Adipose tissue (tissue), 3 donors: ENCODE results near the gene BICRA. TPM values are rescaled to one million over a fixed set of nuclear protein-coding genes. Genes with fewer than 3 reads are reported as not detected.

ENCODE experiments used
- H3K27ac ChIP-seq: one replicate; pipeline ENCODE4 v1.5.1; 2013; ENCODE audit warnings: low read depth, low read length
- WGBS, 3 donors: extraction: QIAGEN DNeasy Blood & Tissue Kit; methylation state at CpG; one replicate each; pipeline ENCODE4 v1.1.7; 2013; 5-methylcytosine and 5-hydroxymethylcytosine counted together
- polyA plus RNA-seq, 3 donors: library from polyadenylated mRNA; stranded (reverse); fragments of 200-250 nt; gene quantifications; one replicate each; pipeline ENCODE4 v1.2.3, GENCODE V29; 2013
- donor health status: healthy with polysubstance abuse.
- donor health status: Bipolar disorder and iron deficiency.
- donor health status: healthy.

The BICRA gene
- polyA plus RNA-seq, 3 donors = 3.1 to 6.2 (median 4.2) TPM

DNA sequence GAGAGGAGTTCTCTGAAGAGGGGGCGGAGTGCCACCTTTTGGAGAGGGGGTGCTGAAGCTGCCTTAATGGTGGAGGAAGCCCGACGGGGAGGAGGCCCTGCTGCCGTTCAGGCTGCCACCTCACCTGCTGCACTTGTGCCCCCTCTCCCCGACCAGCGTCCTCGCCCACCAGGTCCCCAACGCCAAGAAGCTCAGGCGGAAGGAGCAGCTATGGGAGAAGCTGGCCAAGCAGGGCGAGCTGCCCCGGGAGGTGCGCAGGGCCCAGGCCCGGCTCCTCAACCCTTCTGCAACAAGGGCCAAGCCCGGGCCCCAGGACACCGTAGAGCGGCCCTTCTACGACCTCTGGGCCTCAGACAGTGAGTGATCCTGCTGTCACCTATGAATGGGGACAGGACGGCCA, 141.8 kb downstream of the BICRA start:
- H3K27ac ChIP-seq = no peak overlapping the region
- 92 to 95% (median 94%) methylated on average over 17 to 18 of the region's 18 CpGs for WGBS, 3 donors

DNA sequence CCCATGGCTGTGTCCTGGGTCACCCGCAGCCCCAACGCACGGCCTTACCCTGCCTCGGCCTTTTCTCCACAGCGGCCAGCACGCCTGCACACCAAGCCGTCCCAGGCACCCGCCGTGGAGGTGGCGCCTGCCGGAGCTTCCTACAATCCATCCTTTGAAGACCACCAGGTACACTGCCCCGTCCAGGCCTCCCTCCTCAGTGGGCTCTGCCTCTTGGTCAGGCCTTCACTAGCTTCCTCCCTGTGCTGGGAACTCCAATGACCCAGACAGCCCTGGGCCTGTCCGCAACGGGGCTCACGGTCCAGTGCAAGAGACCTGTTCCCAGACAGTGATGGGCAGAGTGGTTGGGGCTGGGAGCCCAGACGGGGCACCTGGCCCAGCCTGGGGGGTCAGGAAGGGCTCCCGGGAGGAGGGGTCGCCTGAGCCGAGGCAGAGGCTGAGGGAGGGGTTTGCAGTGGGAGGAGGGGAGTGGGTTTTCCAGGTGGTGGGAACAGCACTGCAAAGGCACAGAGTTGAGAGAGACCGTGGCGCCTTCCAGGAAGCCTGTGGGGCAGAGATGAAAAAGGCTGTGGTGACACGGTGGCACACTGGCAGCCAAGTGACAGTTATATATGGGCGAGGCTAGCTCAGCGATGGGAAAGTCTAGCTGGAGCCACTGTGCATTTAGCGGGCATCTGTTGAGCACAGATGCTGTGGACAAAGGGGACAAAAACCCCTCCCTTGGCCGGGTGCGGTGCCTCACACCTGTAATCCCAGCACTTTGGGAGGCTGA, 143.7 kb downstream of the BICRA start:
- WGBS, 3 donors = 84 to 90% (median 87%) methylated on average over 27 of the region's 27 CpGs

More for the DNA sequence above, 143.7 kb downstream of the BICRA start:
- H3K27ac ChIP-seq = no peak overlapping the region

Other genes with a start within 250 kb of the BICRA start
- 10 to 100 TPM in 1 of 3 donors, 1 to 10 TPM in 2; 4.3 to 28.6 (median 10.0) TPM for gene MEIS3, start 189.6 kb upstream of the BICRA start, polyA plus RNA-seq
- gene SLC8A2, start 137.2 kb upstream of the BICRA start, polyA plus RNA-seq = 1 to 10 TPM in 1 of 3 donors, under 1 TPM in 1, not detected in 1; 0.28 to 1.9 TPM
- gene KPTN, start 124.9 kb upstream of the BICRA start, polyA plus RNA-seq = 10 to 100 TPM in 1 of 3 donors, 1 to 10 TPM in 2; 7.7 to 11.2 (median 8.5) TPM
- gene NAPA, start 94.1 kb upstream of the BICRA start, polyA plus RNA-seq = 10 to 100 TPM; 57.1 to 99.0 (median 78.1) TPM
- gene ZNF541, start 36.0 kb upstream of the BICRA start, polyA plus RNA-seq = under 1 TPM; 0.07 to 0.45 (median 0.30) TPM
- gene EHD2, start 104.3 kb downstream of the BICRA start, polyA plus RNA-seq = 100 to 1,000 TPM in 2 of 3 donors, 10 to 100 TPM in 1; 32.7 to 202 (median 129) TPM
- gene NOP53, start 136.4 kb downstream of the BICRA start, polyA plus RNA-seq = 100 to 1,000 TPM; 413 to 769 (median 565) TPM
- 100 to 1,000 TPM; 150 to 674 (median 235) TPM for gene SELENOW, start 169.6 kb downstream of the BICRA start, polyA plus RNA-seq
- not detected for gene TPRX1, start 195.4 kb downstream of the BICRA start, polyA plus RNA-seq
- gene CRX, start 212.8 kb downstream of the BICRA start, polyA plus RNA-seq = under 1 TPM in 1 of 3 donors, not detected in 2; 0.11 TPM